ENCODE measurements around the gene HSPA4L. TPM values are rescaled to one million over a fixed set of nuclear protein-coding genes. Genes with fewer than 3 reads are reported as not detected.

Gene HSPA4L
- total and polyA plus RNA-seq, 10 of the 15 experiments (the other 5 are each of a cell fraction or from before 2014, with no cell fraction given): 8.6 to 40.5 (median 21.4) TPM

DNA sequence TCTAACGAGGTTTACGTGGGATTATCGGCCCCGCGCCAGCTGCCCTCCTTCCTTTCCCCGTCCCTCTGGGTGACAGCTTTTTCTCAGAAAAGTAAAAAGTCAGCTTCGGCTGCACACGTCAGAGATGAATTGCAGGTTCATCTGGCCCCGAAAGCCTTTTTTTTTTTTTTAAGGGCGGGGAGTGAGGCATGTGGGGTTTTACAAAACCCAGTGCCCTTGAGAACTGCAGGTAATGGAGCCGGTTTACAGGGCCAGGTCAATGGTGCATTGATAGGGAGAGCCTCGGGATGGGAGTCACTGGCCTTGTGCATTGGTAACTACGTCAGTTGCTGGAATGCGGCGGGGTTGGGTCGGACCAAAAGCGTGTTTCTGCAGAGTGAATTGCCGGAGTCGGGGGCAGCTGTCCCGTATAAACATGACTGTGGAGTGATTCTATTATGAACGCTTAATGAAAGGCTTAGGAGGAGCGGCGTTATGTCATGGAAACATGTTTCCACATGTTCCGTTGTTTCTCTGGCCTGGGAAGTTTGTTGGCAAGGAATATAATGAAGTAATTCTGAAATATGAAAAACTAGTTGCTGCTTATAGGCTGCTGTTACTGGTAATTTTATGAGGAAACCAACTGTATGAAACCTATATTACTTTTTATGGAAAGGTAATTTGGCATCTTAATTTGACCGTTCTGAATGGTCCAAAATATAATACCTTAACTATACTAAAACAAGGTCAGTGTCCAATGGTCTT lies 1.1 kb downstream of the HSPA4L start:
- RAD21 ChIA-PET (ENCODE audit: unreplicated experiment): interaction anchor here (0.6 to 2.0 kb wide), 9 partner anchors 46 to 342 kb away, joined by 3 to 10 read pairs (median 3); partner anchors contain the start of genes ABHD18, MFSD8 and PLK4
- Histone ChIP-seq H3K27ac (ENCODE audit: control insufficient read depth, insufficient read depth) (peak overlapping the region; percentile 90), H3K27me3 (replicated peaks in 1 of 2; ENCODE audit: control insufficient read depth in 2 of 2, insufficient read depth in 2 of 2, low read length in 1 of 2) (no peaks in the 10 kb centered on the region), H3K9ac (ENCODE audit: control insufficient read depth, insufficient read depth, low read length) (peak overlapping the region; percentile 94), H3K4me1 (ENCODE audit: control insufficient read depth, insufficient read depth, low read length) (peaks cover 11% of the 10 kb centered on the region), H3K4me3 (peak overlapping the region; percentile 96), H3K36me3 (ENCODE audit: control insufficient read depth in 2 of 2, insufficient read depth in 2 of 2, low read length in 1 of 2) (no peaks in the 10 kb centered on the region), H3K4me2 (ENCODE audit: control insufficient read depth, insufficient read depth) (peak overlapping the region; percentile 84), H3K9me3 (replicated peaks; ENCODE audit: control insufficient read depth, insufficient read depth, low read length) (no peaks in the 10 kb centered on the region), H4K20me1 (ENCODE audit: control insufficient read depth, insufficient read depth) (no peaks in the 10 kb centered on the region), H3K79me2 (ENCODE audit: control insufficient read depth, insufficient read depth, low read length) (peaks cover 50% of the 10 kb centered on the region), H2AFZ (ENCODE audit: control insufficient read depth, low read depth, low read length) (peak overlapping the region; percentile 98)
- ATAC-seq (peak; percentile 38), FAIRE-seq (no peak), DNase-seq (ENCODE audit: low read depth, low spot score) (no peak)
- CTCF ChIA-PET: interaction anchor here (0.6 to 1.2 kb wide), 5 partner anchors 13 to 1105 kb away, joined by 3 to 6 read pairs (median 3); partner anchors contain the start of genes ABHD18 and MFSD8
- BruUV-seq (replicated peaks): TSS peak; percentile 55
- SMC1A ChIA-PET (ENCODE audit: uncharacterized antibody, unreplicated experiment): interaction anchor here (0.6 to 1.6 kb wide), 9 partner anchors 9 to 268 kb away, joined by 3 to 5 read pairs (median 3); partner anchors contain the start of gene PLK4
- POLR2A ChIA-PET: interaction anchor here (0.7 to 2.1 kb wide), 6 partner anchors 69 to 277 kb away, joined by 3 to 8 read pairs (median 4); partner anchors contain the start of genes ABHD18, LARP1B, MFSD8 and PLK4
- 48% methylated on average over 24 of the region's 25 CpGs for WGBS (ENCODE audit: insufficient coverage, insufficient replicate concordance, low lambda C conversion rate, missing lambda C conversion rate)
- in situ Hi-C loops (cut with MboI) (no loop called here), intact Hi-C loops (cut with micrococcal nuclease; ENCODE audit: unreplicated experiment) (loop anchor here (2.0 to 5.0 kb wide), 6 partner anchors 74 to 1030 kb away; partner anchors contain the start of genes ABHD18, LARP1B, MFSD8 and PLK4)
- TF ChIP-seq, protein P1, sequence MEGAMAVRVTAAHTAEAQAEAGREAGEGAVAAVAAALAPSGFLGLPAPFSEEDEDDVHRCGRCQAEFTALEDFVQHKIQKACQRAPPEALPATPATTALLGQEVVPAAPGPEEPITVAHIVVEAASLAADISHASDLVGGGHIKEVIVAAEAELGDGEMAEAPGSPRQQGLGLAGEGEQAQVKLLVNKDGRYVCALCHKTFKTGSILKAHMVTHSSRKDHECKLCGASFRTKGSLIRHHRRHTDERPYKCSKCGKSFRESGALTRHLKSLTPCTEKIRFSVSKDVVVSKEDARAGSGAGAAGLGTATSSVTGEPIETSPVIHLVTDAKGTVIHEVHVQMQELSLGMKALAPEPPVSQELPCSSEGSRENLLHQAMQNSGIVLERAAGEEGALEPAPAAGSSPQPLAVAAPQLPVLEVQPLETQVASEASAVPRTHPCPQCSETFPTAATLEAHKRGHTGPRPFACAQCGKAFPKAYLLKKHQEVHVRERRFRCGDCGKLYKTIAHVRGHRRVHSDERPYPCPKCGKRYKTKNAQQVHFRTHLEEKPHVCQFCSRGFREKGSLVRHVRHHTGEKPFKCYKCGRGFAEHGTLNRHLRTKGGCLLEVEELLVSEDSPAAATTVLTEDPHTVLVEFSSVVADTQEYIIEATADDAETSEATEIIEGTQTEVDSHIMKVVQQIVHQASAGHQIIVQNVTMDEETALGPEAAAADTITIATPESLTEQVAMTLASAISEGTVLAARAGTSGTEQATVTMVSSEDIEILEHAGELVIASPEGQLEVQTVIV (IDR thresholded peaks at IDR 0.05; ENCODE audit: borderline replicate concordance, partially characterized antibody): no peak
- TF ChIP-seq, protein P2, sequence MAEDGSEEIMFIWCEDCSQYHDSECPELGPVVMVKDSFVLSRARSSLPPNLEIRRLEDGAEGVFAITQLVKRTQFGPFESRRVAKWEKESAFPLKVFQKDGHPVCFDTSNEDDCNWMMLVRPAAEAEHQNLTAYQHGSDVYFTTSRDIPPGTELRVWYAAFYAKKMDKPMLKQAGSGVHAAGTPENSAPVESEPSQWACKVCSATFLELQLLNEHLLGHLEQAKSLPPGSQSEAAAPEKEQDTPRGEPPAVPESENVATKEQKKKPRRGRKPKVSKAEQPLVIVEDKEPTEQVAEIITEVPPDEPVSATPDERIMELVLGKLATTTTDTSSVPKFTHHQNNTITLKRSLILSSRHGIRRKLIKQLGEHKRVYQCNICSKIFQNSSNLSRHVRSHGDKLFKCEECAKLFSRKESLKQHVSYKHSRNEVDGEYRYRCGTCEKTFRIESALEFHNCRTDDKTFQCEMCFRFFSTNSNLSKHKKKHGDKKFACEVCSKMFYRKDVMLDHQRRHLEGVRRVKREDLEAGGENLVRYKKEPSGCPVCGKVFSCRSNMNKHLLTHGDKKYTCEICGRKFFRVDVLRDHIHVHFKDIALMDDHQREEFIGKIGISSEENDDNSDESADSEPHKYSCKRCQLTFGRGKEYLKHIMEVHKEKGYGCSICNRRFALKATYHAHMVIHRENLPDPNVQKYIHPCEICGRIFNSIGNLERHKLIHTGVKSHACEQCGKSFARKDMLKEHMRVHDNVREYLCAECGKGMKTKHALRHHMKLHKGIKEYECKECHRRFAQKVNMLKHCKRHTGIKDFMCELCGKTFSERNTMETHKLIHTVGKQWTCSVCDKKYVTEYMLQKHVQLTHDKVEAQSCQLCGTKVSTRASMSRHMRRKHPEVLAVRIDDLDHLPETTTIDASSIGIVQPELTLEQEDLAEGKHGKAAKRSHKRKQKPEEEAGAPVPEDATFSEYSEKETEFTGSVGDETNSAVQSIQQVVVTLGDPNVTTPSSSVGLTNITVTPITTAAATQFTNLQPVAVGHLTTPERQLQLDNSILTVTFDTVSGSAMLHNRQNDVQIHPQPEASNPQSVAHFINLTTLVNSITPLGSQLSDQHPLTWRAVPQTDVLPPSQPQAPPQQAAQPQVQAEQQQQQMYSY (CRISPR knock-in tag; IDR thresholded peaks at IDR 0.05): no peak
- peak; percentile 51; the same call in 1 of the 2 replicates for TF ChIP-seq CREB1 (IDR thresholded peaks at IDR 0.05; ENCODE audit: low read depth)
- 0 out of 2 replicates have a peak, but pooled peaks have one; percentile 12 for TF ChIP-seq CBX5 (IDR thresholded peaks at IDR 0.05; ENCODE audit: low read depth)
- no peak for TF ChIP-seq FOXM1 (IDR thresholded peaks at IDR 0.05; ENCODE audit: low read depth, low read length)
- TF ChIP-seq, protein P3, sequence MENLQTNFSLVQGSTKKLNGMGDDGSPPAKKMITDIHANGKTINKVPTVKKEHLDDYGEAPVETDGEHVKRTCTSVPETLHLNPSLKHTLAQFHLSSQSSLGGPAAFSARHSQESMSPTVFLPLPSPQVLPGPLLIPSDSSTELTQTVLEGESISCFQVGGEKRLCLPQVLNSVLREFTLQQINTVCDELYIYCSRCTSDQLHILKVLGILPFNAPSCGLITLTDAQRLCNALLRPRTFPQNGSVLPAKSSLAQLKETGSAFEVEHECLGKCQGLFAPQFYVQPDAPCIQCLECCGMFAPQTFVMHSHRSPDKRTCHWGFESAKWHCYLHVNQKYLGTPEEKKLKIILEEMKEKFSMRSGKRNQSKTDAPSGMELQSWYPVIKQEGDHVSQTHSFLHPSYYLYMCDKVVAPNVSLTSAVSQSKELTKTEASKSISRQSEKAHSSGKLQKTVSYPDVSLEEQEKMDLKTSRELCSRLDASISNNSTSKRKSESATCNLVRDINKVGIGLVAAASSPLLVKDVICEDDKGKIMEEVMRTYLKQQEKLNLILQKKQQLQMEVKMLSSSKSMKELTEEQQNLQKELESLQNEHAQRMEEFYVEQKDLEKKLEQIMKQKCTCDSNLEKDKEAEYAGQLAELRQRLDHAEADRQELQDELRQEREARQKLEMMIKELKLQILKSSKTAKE (IDR thresholded peaks at IDR 0.05; ENCODE audit: low read depth, poor library complexity, severe bottlenecking): no peak
- TF ChIP-seq, protein P4, sequence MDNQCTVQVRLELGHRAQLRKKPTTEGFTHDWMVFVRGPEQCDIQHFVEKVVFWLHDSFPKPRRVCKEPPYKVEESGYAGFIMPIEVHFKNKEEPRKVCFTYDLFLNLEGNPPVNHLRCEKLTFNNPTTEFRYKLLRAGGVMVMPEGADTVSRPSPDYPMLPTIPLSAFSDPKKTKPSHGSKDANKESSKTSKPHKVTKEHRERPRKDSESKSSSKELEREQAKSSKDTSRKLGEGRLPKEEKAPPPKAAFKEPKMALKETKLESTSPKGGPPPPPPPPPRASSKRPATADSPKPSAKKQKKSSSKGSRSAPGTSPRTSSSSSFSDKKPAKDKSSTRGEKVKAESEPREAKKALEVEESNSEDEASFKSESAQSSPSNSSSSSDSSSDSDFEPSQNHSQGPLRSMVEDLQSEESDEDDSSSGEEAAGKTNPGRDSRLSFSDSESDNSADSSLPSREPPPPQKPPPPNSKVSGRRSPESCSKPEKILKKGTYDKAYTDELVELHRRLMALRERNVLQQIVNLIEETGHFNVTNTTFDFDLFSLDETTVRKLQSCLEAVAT (IDR thresholded peaks at IDR 0.05): peak; percentile 75
- TF ChIP-seq TCF3 (IDR thresholded peaks at IDR 0.05; ENCODE audit: borderline replicate concordance, insufficient read depth, low read depth, low read length): no peak
- TF ChIP-seq RUNX3 (IDR thresholded peaks at IDR 0.05; ENCODE audit: low read length): no peak
- no peak for TF ChIP-seq LARP7 (IDR thresholded peaks at IDR 0.05)
